Brain pericyte (primary cell): ENCODE data around the gene GAPDHS.

Experiments
- DNase-seq: peaks from one replicate; pipeline ENCODE4 v3.0.0-alpha.2; 2012; ENCODE audit warnings: low read depth, low spot score

GAPDHS gene

GRCh38 chr19:35510626-35510964, 22.7 kb upstream of the GAPDHS start:
- DNase-seq: no peak

GRCh38 chr19:35511337-35511736, 21.9 kb upstream of the GAPDHS start:
- DNase-seq: no peak

- no peak for DNase-seq
Observed at GRCh38 chr19:35512831-35513627, 20.2 kb upstream of the GAPDHS start.

- no peak for DNase-seq
Observed at GRCh38 chr19:35513628-35514281, 19.5 kb upstream of the GAPDHS start, which contains the start of gene DMKN. Gene DMKN, minus strand, starts transcription at chr19:35513649. Its CDS starts 174 bp downstream, at chr19:35513475.

- DNase-seq: no peak
Observed at GRCh38 chr19:35514282-35514809, 18.9 kb upstream of the GAPDHS start.

GRCh38 chr19:35516310-35516709, 16.9 kb upstream of the GAPDHS start:
- DNase-seq: no peak

- DNase-seq: no peak
Observed at GRCh38 chr19:35517342-35517741, 15.9 kb upstream of the GAPDHS start.

- DNase-seq: no peak
Observed at GRCh38 chr19:35518313-35518712, 14.9 kb upstream of the GAPDHS start.

GRCh38 chr19:35519291-35519690, 14.0 kb upstream of the GAPDHS start:
- no peak for DNase-seq

- DNase-seq: no peak
Observed at GRCh38 chr19:35521124-35521743, 12.0 kb upstream of the GAPDHS start.

- DNase-seq: no peak
Observed at GRCh38 chr19:35522745-35523327, 10.4 kb upstream of the GAPDHS start.

- DNase-seq: no peak
Observed at GRCh38 chr19:35524181-35524837, 8.9 kb upstream of the GAPDHS start.

- no peak for DNase-seq
Observed at GRCh38 chr19:35525873-35526272, 7.4 kb upstream of the GAPDHS start.

- no peak for DNase-seq
Observed at GRCh38 chr19:35528218-35529038, 4.8 kb upstream of the GAPDHS start, which contains the start of gene SBSN. Gene SBSN, minus strand, starts transcription at chr19:35528311. Its CDS starts 30 bp downstream, at chr19:35528281.

GRCh38 chr19:35529241-35530218, 3.7 kb upstream of the GAPDHS start:
- no peak for DNase-seq

- DNase-seq: no peak
Observed at GRCh38 chr19:35531291-35531690, 2.0 kb upstream of the GAPDHS start.

- DNase-seq: no peak
Observed at GRCh38 chr19:35533822-35534392, 651 bp downstream of the GAPDHS start.

GRCh38 chr19:35534803-35535480, 1.7 kb downstream of the GAPDHS start:
- no peak for DNase-seq
